NCI-H774 (cell line): Measurements from ENCODE around the gene SBNO1.
A peak's percentile ranks its signal among the peaks of the same experiment; 100 is the strongest.
"Not testable (repeated sequence)": the region's sequence is repeated elsewhere in the genome, so short reads cannot be mapped to it uniquely, and the experiment has no call there.

Experiments used
- DNase-seq: peaks from one replicate; lab custom pipeline; 2025; lab: John Stamatoyannopoulos, UW

Gene SBNO1

DNA sequence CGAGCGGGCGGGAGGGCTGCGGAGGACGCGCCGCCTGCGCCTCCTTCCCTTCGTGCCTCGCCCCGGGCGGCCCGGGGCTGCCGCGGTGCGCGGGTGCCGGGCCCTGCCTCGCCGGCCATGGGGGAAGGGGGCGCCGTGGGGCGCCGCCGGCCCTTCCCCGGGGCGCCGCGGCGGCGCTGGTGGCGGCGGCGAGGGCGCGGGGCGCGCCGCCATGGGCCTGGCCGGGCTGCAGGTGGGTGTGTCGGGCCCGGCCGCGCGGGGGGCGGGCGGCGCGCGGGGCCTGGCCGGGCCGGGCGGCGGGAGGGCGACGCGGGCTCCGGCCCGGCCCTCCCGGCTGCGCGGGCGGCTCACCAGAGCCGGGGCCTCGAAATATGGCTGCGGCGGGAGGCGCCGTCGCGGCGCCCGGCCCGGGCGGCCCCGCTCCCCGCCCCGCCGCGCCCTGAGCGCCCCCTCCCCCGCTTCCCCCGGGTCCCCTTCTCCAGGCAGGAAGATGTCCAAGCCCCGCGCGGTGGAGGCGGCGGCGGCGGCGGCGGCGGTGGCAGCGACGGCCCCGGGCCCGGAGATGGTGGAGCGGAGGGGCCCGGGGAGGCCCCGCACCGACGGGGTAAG, 24.4 kb upstream of the SBNO1 start:
- no peak for DNase-seq

DNA sequence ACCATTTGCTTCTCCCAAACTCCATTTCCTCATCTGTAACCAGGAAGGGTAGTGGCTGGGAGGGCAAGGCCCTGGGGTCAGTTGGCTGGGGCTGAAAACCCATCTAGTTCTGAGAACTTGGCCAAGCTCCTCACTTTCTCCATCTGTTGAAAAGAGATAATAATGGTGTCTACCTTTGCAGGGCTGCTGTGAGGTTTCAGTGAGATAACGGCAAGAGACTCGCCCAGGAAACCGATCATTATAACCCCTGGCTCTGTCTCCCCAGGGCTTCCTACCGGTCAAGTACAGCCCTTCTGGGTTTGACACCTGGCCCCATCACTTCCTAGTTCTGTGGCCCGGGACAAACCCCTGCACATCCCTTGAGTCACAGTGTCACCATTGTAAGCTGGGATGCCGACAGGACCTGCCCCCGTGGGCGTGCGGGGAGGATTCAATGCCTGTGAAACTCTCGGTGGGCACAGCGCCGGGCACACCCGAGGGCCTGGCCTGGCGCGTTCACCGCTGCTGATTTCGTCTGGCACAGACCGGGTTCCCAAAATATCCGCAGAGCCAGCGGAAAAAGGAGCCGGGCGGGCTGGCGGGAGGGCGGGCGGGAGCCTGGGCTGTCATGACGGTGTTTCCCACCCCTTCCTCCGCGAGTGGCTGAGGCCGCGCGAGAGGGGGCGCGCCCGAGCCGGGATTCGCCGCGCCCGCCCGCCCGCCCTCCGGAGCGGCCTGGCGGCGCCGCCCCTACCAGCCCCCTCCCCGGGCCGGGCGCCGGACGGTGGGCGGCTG, 23.7 kb upstream of the SBNO1 start:
- peak; percentile 59 for DNase-seq

DNA sequence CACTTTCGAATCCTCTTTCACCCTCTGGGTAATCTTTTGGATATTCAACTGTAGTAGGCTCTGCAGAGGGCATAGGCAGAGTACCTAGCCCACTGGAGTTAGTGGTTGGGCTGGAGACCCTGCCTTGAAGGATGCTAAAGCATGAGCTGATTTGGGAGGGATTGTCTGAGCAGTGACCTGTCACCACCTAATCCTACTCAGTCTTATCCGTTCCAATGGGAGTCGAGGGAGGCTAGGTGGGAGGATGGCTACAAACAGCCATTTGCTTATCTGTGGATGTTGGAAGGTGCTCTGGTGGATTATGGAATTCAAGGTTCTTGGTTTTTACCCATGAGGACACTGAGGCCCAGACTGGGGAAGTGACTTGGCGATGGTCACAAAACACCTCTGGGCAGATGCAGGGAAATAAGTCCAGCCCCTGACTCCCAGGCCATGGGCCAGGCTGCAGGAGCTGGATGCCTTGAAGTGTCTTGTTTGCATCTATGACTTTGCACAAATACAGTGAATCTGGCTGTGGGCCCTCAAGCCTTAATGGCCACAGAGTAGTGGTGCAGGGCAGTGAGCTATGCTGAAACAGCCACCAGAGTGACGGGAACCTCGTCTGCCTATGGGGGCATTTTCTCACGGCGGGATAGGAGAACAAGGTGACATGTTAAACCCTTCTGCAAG, 23.0 kb upstream of the SBNO1 start:
- DNase-seq = no peak

DNA sequence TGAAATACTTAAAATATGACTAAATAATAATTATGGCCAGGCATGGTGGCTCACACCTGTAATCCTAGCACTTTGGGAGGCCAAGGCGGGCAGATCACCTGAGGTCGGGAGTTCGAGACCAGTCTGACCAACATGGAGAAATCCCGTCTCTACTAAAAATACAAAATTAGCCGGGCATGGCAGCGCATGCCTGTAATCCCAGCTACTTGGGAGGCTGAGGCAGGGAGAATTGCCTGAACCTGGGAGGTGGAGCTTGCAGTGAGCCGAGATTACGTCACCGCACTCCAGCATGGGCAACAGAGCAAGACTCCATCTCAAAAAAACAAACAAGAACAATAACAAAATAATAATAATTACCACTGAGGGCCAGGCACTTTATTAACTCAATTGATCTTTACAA, 20.9 kb upstream of the SBNO1 start:
- DNase-seq = not testable (repeated sequence)

DNA sequence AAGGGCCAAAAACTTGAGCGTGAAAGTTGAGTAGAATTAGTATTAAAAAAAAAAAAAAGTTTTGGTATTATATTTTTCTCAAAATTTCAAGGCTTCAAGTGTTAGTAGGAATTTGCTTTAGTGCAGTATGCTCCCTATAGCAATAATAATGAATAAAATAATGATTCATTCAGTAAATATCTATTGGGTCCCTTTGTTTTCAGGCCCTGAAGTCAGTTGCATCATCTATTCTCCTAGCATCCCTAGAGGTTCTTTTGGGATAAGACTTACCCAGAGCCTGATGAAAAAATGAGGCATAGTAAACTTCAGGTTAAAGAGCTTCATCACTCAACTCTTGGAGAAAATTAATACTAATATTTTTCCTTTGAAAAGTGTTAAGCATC, 20.3 kb upstream of the SBNO1 start:
- DNase-seq = no peak

DNA sequence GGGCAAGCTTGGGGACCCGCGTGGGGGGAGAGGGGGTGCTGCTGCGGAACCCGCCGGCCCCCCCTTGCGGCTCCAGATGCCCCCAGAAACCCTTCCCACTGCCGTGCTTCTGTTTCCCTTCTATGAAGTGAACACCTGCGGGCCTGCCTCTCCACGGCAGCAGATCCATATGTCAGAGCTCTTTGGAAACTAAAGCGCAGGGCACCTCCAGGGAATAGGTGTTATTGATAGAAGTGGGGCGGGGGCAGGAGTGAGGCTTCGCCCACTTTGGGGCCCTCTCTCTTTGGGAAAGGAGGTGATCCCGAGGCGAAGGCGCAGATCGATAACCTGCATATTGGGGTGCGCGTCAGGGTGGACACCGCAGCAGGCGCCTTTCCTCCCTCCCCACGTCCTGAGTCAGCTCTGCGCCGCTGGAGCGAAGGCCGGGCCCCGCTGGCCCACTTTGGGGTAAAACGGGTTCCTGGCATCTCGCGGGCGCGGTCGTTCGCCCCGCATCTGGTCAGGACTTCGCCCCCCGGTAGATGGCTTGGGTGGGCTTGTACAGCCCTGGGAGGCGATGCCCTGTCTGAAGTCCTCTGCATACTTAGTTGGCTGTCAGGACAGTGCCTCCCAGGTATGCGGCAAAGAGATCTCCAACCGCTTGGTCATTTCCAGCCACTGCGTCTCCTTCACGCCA, 19.8 kb upstream of the SBNO1 start:
- no peak for DNase-seq

DNA sequence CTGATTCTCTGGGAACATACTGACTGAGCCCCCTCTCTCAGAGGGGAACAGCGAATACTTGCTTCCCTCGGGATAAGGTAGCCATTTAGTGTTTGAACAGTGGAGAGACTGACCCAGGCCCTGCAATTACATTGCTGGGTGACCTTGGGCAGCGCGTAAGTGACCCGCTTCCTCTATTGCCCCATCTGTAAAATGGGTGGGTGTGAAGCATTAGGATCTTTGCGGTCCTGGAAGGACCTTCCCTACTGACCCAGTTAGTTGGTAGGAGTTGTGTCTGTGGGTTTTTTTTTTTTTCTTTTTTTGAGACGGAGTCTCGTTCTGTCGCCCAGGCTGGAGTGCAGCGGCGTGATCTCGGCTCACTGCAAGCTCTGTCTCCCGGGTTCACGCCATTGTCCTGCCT, 18.0 kb upstream of the SBNO1 start:
- no peak for DNase-seq

DNA sequence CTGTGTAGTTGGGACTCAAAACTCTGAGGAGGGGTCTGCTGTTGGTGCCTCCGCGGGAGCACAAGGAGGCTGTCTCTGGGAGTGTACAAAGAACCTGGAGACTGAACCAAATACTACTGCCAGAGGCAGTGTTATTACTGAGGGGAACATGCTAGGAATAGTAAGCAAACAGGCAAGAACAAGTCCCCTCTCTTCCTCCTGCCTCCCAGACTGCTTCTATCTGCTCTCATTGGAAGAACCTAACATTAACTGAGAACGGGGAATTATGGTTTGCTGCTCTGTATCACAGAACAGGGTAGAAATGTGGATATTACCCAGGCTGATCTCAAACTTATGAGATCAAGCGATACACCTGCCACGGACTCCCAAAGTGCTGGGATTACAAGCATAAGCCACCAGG, 14.7 kb upstream of the SBNO1 start:
- DNase-seq = no peak

DNA sequence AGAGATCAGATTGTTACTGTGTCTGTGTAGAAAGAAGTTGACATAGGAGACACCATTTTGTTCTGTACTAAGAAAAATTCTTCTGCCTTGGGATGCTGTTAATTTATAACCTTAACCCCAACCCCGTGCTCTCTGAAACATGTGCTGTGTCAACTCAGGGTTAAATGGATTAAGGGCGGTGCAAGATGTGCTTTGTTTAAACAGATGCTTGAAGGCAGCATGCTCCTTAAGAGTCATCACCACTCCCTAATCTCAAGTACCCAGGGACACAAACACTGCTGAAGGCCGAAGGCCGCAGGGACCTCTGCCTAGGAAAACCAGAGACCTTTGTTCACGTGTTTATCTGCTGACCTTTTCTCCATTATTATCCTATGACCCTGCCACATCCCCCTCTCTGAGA, 7.8 kb upstream of the SBNO1 start:
- not testable (repeated sequence) for DNase-seq

DNA sequence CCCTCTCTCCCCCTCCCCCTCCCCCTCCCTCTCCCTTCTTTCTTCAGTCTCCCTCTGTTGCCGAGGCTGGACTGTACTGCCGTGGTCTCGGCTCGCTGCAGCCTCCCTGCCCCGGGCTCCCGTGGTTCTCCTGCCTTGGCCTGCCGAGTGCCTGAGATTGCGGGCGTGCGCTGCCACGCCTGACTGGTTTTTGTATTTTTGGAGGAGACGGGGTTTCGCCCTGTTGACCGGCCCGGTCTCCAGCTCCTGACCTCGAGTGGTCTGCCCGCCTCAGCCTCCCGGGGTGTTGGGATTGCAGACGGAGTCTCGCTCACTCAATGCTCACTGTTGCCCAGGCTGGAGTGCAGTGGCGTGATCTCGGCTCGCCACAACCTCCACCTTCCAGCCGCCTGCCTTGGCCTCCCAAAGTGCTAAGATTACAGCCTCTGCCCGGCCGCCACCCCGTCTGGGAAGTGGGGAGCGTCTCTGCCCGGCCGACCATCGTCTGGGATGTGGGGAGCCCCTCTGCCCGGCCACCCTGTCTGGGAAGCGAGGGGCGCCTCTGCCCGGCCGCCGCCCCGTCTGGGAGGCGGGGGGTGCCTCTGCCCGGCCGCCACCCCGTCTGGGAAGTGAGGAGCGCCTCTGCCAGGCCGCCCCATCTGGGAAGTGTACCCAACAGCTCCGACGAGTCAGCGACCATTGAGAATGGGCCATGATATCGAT, 7.2 kb upstream of the SBNO1 start:
- not testable (repeated sequence) for DNase-seq

DNA sequence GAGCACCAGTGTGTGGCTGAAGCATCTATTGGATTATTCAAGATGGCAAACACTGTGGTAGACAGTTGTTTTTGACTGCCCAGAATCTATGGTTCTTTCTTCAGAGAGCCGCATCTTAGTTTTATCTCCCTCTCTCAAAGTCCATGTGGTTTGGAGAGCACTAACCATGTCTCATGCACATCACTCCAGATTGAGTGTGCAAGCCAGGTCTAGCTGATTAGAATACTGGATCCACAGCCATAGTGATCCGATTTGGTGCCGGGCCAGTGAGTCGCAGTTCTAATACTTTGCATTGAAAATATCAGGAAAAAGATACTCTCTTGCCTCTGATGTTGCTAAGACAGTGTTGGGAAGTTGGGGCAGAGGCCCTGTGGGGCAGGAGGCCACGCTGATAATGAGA, 4.6 kb upstream of the SBNO1 start:
- DNase-seq = no peak

DNA sequence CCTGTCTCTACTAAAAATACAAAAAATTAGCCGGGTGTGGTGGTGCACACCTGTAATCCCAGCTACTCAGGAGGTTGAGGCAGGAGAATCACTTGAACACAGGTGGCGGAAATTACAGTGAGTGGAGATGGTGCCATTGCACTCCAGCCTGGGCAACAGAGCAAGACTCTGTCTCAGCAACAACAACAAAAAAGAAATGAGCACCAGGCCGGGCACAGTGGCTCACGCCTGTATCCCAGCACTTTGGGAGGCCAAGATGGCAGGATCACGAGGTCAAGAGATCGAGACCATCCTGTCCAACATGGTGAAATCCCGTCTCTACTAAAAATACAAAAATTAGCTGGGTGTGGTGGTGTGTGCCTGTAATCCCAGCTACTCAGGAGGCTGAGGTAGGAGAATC, 3.8 kb upstream of the SBNO1 start:
- DNase-seq = not testable (repeated sequence)

DNA sequence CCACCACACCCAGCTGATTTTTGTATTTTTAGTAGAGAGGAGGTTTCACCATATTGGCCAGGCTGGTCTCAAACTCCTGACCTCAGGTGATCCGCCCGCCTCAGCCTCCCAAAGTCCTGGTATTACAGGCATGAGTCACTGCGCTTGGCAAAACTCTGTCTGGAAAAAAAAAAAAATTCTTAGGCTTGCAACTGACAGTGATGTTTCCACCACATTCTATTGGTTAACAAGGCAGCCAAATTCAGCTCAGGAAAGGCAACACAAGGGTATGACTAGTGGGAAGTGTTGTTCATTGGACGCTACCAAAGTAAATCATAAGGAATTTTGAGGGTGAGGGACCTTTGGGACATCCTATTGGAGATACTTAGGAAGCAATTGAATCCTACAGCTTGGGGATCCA, 2.9 kb upstream of the SBNO1 start:
- no peak for DNase-seq

DNA sequence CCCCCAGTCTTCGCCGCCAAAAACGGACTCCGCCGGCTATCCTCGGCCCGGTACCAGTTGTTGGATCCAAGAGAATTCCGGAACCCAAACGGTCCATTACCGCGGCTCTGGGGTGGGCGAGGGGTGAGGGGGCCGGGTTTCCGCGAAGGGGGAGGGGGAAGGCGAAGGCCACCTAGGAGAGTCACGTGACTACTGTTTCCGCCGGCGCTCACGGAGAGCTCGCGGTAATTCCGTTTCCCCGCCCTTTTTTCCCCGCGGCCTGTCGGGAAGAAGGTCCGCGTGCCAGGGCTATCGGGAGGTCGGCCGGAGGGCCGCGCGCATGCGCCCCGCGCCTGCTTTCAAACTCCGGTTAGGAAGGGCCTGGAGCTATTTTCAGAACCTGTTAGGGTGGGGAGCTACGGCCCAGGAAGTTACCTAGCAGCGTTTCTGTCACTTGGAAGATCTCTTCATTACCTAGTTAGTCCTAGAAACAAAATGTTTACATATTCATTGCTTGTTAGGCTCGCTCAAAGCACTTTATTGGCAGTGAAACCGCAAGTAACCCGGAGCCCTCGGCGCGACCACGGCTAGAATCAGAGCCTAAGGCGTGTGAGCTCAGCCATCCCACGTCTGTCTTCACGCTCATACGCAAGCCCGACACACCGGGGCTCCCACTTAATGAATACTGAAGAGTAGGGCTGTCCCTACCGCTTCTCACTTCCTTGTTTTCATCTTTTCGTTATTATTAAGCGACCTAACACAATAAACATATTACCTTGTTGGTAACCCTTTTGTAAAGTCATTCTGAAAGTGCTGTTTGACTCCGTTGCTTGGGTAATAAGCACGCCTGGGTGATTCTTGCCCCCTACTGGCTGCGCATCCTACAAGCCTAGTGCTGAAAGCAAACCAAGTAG, 624 bp upstream of the SBNO1 start:
- DNase-seq = peak; percentile 99

DNA sequence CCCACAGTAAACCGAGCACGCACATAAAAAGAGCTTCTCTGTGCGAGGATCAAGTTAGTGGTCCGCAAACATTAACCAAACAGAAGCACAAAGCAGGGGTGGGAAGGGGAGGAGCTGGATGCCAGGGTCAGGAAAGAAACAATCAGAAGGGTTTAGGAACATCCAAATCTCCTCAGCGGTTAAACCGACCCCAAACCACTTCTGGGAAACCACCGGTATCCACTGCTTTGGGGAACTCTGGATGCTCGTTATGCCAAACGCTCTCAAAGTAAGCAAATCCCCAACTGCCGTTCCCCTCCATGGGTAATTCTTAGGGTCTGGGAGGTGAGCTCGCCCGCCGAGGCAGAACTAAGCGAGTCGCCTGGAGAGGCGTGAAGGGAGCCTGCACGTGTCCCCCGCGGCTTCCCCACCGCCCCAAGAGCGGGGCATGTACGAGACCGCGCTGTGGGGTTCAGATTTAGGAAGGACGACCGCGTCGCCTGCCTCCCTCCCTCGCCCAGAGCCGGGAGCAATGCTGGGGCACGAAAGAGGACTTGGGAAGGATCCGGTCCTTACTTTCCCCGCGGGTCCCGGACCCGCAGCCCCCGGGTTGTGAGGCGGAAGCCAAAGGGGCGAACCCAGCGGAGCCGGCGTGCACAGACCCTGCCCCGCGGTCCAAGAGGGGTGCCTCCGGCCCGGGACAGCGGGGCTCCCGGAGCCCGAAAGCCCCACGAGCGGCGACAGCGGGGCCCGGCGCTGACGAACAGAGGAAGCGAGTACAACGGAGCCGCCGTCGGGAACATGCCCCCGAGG, 711 bp downstream of the SBNO1 start:
- DNase-seq = no peak

DNA sequence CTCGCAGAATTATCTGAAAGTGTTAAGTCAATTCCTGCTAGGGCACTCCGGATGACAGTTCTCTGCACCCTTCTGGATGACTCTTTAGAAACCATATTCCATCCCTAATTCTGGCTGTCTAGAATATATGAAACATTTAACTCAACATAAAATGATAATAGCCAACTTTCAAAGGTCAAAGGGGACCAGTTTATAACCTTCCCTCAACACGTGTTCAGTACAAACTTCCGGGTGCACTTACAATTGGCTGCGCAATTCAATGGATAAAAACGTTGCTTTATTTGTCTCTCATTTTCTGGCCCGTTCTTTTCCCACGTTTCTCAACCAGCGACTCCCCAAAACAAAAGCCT, 1.3 kb downstream of the SBNO1 start:
- no peak for DNase-seq

DNA sequence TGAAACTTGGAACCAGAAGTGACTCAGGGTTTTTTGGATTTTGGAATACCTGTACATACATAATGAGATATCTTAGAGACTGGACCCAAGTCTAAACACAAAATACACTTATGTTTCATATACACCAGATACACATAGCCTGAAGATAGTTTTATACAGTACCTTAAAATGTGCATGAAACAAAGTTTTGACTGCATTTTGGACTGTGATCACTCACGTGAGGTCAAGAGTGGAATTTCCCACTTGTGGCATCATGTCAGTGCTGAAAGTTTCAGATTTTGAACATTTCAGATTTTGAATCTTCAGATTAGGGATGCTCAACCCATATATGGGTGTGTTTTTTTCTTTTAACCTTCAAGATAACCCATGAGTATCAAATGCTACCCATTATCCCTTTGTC, 6.6 kb downstream of the SBNO1 start:
- DNase-seq = no peak

DNA sequence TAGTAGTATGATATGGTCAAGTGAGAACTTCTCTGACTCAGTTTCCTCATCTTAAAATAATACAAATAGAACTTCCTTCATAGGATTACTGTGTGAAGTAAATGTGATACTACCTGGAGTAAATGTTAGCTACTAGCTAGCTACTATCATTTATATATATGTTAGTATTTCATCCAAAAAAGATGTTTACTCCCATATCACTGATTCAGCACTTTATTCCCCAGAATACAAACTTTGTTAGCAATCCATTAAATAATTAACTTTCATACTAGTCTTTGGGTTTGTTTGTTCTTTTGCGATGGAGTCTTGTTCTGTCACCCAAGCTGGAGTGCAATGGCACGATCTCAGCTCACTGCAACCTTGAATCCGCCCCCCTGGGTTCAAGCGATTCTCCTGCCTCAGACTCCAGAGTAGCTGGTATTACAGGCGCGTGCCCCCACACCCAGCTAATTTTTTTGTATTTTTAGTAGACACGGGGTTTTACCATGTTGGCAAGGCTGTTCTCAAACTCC, 8.4 kb downstream of the SBNO1 start:
- DNase-seq = no peak

DNA sequence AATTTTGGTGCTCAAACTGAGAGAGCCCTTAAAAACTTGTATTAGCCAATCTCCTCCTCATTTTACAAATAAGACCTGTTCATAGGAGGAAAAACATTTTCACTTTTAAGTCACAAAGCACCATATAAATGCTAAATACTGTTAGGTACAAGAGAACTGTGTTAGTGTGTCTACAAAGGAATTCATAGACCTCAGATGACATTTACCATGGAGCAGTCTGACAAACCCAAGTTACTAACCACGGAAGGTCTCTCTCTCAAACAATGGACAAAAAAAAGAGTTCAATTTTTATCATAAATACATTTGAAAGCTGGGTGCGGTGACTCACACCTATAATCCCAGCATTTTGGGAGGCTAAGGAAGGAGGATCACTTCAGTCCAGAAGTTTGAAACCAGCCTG, 10.0 kb downstream of the SBNO1 start:
- no peak for DNase-seq

DNA sequence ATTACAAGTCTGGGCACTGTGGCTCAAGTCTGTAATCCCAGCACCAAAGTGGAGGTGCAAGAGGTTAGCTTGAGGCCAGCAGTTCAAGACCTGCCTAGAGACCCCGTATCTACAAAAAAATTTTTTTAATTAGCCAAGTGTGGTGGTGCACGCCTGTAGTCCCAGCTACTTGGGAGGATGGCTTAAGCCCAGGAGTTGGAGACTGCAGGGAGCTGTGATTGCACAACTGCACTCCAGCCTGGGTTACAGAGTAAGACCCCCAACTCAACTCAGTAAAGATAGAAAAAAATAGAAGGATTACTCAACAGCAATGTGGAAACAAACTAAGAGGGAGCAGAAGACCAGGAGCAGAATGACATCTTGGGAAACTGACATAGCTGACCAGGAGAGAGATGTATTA, 13.3 kb downstream of the SBNO1 start:
- DNase-seq = no peak
